Epidermal melanocyte (primary cell): ENCODE results near the gene CHST3.
A peak's percentile ranks its signal among the peaks of the same experiment; 100 is the strongest.

Source experiments
- DNase-seq: peaks from one replicate; pipeline ENCODE4 v3.0.0; 2011; ENCODE audit warnings: low spot score; ENCODE audit not compliant: insufficient read length

Gene CHST3

DNA sequence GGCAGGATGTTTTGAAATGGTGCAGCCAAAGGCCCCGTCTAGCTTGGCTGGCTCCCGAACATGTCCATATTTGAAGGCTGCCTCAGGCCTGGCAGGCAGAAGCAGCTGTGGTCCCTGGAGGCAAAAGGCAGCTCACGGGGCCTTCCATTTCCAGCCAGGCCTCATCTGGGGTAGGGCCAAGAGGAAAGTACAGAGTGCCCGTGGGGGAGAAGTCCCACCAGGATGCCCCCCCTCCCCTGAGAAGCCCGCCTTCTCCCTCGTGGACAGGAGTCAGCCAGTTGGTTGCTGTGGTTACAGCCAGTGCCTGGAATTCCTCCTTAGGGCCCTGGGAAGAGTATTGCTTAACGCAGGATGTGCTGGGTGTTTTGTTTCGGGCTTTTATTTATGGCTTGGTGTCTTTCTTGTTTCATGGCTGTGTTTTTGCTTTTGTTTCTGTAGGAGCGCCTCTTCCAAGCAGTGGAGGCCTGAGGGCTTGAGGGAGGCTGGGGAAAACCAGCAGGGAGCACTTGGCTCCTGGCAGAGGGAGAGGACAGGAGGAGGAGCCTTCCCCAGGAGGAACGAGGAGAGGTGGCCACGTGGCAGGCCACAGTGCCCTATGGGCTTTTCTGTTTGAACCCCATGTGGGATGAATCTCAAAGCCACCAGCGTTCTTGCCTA is 45.4 kb downstream of the CHST3 start:
- DNase-seq: peak; percentile 98

DNA sequence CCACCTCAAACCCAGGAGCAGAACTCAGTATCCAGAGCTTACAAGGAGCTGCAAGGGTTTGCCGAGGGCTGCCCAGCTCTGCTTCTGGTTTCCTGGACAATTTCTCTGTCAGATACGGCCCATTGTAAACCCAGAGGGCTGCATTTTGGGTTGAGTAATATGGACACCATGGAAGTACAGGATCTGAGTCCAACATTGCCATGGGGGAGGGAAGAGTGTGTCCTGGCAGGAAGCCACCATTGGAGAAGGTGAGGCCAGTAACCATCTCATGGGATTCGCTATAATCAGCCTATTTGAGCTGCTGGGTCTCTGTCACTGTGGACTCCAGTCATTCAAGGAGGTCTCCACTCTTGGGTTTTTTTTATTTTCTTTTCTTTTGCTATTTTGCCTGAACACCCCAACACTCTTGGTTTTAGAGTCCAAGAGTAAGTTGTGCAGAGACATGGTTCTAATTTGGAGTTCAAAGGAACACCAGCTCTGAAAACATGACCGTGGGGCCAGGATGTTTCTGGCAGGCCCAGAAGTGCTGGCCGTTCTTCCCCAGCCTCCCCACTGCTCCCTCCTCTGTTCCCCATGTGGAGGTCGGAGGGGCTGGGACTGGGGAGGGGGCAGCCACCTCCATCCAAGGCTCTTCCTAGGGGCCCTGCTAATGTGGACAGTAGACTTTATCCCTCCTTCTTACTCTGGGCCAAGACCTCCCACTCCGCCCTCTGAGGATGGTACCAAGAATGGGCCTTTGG is 46.2 kb downstream of the CHST3 start:
- no peak for DNase-seq

DNA sequence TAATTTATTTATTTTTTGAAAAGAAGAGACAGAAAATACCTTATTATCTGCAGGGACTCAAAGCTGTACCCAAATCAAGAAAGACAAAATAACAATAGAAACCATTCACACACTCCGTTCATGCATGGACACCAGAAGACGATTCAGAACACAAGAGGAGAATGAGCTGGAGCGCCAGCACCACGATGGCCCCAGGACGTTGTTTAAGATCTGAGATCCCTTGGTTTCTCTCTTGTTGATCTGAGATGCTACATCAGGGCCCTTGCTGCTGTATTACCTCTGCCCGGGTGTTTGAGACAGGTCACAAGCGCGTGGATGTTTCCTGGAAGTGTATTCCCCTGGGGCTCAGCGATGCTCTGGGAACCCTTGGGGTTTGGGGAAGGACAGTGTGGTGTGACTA is 46.8 kb downstream of the CHST3 start:
- DNase-seq: no peak

DNA sequence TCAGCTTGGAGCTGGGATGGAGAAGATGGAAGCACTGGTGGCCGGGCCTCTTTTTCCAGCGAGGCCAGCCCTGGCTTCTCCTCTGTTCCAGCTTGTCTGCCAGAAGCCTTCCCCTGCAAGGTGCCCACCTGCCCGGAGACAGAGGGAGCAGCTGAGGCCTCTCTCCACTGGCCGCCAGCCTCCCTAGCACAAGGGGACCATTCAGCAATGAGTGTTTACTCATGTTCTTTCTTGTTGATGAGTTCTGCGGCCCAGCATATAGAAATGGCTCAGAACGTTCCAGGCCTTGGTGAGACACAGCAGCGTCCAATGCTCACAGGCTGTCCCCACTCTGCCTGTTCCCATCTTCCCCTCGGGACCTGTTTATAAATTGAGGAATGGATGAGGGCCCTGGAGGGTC is 47.3 kb downstream of the CHST3 start:
- no peak for DNase-seq

DNA sequence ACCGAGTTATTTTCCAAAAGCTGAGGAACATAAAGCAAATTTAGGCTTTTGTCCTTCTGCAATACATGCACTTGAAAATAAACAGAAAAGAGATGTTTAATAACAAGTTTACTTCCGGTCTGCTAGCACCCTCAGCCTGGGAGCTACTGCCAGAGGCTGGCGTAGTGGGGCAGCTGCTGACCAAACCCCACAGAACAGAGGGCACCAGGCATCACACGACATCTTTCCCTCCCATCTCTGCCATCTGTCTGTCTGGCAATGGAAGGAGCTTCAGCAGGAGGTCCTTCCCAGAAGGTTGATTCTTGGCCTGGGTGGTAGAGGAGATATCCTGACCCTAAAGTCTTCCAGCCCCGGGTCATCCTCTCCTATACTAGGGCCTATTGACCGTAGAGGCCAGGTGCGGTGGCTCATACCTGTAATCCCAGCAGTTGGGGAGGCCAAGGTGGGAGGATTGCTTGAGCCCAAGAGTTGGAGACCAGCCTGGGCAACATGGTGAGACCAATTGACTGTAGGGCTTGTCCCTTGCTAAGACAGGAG is 47.8 kb downstream of the CHST3 start:
- no peak for DNase-seq

DNA sequence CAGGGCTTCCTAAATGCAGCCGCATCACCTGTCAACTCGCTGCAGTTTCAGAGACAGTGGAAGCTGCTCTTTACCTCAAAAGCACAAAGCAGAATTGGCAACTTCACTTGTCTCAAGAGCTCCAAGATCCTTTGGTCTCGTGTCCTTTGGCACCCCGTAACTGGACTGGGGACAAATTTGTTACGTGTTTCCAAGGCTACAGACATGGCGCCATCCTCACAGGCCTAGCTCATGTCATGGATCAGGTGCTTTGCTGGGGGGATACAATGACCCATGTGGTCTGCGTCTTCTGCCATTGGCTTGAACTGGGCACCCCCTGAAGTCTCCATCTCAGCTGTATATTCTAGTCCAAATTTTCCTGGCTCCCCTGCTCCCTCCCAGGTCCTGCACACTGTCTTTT is 48.6 kb downstream of the CHST3 start:
- no peak for DNase-seq

DNA sequence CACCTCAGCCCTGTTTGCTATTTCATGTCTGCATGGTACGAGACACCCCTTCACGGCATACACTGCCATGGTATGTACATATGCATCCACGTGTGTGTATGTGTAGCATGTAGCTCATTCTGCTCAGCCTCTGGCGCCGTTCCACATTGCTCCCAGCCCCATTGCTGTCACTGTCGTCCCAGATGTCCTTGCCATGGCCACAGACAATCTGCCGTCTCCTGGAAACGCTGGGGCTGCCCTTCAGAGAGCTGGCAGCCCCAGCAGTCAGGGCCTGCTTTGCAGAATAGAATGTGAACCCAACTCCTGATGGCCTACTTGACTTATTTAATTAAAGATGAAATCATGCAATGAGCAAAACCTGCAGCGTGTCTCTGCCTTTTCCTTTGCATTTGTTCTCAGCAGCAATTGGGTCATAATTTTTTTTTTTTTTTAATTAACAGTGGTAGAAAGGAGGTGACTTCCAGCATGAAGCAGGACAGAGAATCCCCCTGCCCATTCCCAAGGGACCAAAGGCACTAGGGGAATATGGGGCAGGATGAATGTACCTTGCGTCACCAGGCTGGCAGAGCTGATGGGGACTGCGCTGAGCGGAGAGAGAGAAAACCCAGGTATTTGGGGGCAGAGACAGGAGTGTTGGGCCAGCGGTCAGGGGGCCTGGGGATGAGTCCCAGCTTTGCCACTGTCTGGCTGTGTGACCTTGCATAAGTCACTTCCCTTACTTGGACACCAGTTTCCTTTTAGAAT is 49.2 kb downstream of the CHST3 start:
- no peak for DNase-seq

DNA sequence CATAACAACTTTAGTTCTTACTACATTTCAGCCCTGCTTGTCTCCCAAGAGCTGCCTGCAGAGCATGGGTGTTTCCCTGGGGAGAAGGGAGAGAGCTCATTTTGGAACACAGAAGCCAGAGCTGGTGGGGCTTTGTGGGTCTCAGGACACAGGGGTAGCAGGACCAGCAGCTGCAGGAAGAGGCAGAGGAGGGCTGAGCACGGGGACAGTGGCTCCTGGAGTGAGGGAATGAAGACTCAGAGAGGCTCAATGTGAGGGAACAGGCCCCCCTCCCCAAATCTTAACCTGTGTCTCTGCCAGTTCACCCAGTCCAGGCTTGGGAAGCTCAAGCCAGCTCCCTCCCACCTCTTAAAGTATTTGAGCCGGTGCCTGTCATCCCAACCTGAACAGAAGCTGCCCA is 50.0 kb downstream of the CHST3 start:
- no peak for DNase-seq

DNA sequence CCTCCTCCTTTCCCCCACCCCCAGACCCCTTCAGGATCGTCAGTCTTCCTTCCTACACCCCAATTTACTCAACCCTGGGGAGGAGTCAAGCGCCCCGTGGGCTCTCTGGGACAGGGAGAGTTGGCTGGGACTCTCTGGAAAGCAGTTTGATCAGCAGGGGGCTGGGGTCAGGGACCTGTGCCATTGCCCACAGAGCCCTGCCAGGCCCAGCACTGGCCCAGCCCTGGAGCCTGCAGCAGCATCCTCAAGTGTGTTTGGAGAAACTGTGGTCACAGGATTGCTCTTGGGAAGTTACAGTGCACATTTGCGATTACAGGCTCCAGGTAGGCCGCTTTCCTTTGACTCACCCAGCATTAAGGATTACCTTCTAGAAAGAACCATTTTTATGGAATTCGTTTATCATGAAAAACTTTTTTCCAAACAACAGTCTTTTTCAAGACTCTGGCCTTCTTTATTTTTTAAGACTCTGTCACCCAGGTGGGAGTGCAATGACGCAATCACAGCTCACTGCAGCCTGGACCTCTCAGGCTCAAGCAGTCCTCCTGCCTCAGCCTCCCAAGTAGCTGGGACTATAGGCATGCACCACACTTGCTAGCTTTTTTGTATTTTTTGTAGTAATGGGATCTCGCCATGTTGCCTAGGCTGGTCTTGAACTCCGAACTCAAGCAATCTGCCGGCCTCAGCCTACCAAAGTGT is 50.7 kb downstream of the CHST3 start:
- DNase-seq: no peak

DNA sequence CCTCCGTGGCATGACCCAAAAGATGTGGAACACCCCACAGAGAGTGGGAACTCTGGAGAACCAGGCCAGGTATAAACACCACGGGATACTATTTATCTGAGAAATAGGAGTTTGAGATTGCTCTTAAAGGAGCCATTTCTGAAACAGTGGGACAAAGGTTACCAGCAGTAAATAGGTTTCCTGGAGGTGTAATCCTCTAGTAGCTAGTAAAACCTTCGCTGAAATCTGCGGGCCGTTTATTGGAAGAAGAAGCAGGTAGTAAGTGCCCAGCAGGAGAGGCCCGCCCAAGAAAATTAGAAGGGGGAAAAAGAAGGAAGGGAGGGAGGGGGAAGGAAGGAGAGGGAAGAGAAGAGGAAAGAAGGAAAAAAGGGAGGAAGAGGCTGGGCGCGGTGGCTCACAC is 51.6 kb downstream of the CHST3 start:
- DNase-seq: no peak

DNA sequence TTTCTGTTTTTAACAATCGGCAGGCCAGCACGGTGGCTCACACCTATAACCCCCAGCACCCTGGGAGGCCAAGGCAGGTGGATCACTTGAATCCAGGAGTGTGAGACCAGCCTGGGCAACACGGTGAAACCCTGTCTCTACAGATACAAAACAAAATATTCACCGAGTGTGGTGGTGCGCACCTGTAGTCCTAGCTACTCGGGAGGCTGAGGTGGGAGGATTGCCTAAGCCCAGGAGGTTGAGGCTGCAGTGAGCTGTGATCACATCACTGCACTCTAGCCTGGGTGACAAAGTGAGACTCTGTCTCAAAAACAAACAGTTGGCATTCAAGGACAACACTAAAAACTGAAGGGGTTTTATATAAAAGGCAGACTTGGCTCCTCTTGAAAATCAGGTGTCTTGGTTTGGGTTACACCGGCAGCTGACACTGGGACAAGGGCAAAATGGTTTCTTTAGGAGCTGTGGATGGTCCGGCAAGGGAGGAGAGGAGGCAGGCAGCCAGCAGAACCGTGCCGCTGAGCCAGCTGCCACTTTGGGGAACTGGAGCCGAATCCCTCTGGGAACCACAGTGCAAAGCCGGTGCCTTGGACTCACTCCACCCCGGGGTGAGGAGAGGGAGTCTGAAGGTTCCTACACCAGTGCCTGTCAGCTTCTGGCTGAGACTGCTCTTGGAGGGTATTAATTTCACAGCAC is 52.6 kb downstream of the CHST3 start:
- no peak for DNase-seq

DNA sequence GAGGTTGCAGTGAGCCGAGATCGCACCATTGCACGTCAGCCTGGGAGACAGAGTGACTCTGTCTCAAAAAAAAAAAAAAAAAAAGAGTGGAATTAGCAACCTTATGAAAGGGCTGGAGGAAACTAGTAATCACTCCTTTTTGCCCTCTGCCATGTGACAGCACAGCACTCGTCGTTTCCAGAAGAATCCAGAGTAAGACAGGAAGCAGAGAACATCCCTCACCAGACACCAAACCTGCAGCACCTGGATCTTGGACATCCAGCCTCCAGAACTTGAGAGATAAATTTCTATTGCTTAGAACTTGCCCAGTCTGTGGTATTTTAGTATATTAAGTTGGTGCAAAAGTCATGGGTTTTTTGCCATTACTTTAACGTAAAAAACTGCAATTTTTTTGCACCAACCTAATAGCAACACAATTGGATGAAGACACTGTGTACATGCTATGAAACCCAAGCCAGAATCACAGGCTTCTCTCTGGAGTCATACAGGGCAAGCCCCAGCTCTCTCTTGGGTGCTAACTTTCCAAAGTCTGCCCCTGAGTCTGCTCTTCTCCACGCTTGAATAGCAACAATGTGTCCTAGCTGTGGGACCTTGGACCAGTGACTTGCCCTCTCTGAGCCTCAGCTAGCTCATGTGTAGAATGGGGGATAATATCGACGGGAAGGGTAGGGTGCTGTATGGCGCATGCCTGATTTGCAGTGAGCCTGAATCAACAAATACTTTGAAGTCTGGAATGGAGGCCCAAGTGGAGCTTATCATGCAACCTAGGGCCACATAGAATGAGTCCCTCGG is 55.1 kb downstream of the CHST3 start:
- DNase-seq: no peak

DNA sequence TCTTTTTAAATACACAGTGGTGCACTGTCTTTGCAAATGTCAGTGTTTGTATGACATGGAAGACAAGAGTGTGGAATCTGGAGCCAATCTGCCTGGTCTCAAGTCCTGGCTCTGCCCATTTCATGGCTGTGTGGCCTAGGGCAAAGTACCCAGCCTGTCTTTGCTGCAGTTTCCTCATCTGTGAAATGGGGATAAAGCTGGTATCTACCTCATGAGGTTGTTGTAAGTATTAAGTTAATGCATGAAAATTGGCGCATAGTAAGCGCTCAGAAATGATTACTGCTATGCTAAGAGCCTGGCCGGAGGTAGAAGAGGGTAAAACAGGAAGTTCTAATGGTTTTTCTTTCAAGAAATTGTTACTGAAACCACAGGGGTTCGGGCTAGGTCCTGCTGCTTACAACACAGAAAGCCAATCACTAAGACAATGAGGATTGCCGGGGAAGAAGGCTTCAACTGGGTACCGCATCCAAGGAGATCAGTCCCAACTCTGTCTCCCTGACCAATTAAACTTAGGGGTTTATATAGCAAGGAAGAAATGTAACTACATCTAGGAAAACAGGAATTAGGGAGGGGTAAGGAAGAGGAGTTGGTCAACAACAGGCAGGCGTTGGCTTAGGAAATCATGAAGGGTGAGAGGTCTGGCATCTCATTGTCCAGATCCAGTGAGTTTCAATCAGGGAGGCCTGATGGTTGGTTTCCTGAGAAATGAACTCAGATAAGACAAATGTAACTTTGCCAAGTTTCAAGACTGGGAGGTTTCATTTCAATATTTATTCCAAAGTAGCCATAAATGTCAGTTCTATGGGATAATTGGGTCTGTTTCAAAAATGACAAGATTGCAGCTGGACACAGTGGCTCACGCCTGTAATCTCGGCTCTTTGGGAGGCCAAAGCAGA is 57.0 kb downstream of the CHST3 start:
- DNase-seq: no peak

DNA sequence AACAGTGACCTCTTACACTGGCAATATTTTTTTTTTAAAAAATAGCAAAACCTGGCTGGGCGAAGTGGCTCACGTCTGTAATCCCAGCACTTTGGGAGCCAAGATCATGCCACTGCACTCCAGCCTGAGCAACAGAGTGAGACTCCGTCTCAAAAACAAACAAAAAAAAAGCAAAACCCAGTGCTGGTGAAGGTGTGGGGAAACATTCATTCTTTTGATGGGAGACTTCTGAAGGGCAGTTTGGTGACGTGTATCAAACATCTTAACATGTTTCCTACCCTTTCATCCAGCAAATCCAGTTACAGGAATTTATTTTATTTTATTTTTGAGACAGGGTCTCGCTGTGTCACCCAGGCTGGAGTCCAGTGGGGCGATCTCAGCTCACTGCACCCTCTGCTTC is 58.0 kb downstream of the CHST3 start:
- DNase-seq: no peak

DNA sequence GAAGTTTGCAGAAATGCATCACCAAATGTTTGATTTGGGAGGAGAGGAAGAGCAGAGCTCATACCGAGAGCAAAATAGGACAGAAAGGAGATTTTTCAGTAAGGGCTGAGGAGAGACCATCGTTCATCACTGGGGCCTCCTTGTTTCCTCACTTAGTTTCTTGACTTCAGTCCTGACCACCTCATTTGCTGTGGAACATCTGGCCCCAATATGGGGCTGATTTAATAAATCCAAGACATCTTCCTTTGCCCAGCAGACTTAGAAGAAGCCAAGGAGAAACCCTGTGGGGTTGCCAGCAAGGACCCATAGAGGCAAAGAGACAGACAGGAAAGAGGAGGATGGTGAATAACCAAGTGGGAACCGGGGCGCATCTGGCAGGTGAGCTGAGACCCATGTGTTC is 60.4 kb downstream of the CHST3 start:
- DNase-seq: peak; percentile 38

DNA sequence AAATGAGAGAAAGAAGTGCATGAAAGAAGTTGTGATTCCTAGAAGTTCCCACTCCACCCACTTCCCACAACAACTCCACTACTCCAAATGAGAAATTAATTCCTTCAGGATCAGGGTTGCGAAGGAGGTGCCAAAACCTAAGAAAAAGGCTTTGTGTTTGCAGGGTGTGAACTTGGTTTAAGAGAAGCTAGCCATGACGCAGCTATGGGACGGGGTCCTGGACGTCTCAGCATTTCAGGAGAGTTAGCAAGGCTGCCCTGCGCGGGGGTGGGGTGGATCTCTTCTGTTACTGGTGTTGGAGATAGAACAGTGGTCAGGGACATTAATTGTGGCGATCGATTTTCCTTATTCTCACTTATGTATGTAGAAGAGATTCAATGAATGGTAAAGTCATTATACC is 61.2 kb downstream of the CHST3 start:
- no peak for DNase-seq

DNA sequence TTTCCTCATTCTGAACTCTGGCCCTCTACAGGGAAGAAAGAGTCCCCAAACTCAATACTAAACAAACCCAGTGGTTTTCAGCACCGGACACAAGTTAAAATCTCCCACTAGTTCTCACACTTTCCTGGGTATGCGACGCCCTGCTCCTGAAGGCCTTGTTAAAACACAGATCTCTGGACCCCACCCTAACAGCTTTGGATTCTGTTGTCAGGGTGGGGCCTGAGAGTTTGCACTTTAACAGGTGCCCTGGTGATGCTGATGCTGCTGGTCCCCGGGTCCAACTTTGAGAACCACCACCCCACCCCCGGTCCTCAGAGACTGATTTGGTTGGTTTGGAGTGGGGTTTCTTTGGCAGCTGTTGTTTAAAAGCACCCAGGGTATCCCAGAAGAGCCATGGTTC is 61.6 kb downstream of the CHST3 start:
- DNase-seq: no peak

DNA sequence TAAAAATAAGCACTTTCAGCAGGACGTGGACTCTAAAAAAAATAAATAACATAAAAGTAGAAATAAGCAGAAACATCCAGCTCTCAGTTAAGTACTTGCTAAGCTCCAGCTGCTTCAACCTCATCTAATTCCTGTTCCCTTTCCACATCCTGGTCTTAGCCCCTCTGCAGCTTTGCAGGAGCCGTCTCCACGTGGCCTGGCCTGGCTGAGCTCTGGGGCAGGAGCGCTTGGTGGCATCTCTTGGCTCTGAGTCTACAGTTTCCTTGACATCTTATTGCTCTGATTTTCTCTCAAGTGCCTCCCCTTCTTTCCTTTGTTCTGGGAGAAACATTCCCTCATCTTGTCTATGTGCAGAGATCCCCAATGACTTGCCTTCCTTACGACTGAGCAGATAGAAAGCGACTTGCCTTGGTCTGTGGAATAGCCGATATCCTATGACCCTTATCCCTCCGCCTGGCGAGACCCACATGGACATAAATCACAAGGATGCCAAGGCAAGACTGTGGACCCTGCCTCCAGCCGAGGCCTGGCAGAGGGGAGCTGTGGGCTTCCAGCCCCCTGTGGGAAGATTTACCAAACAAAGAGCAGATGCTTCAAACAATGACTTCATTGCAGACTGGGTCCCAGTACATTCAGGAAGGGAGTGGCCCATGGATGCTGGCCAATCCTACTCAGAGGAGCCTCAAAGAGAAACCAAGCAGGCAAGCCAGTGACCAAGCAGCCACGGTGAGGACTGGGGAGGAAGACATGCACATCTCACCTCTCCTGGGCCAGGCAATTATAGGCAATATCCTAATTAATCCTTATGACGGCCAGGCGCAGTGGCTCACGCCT is 62.3 kb downstream of the CHST3 start:
- no peak for DNase-seq
